Kidney capillary endothelial cell (primary cell): ENCODE measurements around the gene CELF4.

ENCODE experiments used
- DNase-seq: peaks from one replicate; pipeline ENCODE4 v3.0.0-alpha.2; 2018; ENCODE audit warnings: low spot score

Gene CELF4

DNA sequence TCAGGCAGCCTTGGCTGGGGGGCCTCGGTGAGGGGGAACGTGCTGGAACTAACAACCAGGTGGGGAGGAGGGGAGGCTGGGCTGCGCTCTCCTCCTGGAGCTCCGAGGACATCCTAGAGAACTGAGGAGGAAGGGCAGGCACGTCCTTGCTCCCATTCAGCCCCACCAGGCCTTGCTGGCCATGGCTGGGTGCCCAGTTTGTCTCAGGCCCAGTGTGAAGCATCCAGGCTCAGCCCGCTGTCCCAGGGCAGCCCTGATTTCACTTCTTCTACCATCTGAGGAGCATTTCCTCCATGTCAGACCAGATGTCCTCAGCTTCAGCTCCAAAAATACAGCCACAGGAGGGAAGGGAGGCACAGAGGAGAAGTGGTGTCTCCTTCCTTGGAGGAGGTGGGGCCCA, 125.4 kb downstream of the CELF4 start:
- DNase-seq: no peak

DNA sequence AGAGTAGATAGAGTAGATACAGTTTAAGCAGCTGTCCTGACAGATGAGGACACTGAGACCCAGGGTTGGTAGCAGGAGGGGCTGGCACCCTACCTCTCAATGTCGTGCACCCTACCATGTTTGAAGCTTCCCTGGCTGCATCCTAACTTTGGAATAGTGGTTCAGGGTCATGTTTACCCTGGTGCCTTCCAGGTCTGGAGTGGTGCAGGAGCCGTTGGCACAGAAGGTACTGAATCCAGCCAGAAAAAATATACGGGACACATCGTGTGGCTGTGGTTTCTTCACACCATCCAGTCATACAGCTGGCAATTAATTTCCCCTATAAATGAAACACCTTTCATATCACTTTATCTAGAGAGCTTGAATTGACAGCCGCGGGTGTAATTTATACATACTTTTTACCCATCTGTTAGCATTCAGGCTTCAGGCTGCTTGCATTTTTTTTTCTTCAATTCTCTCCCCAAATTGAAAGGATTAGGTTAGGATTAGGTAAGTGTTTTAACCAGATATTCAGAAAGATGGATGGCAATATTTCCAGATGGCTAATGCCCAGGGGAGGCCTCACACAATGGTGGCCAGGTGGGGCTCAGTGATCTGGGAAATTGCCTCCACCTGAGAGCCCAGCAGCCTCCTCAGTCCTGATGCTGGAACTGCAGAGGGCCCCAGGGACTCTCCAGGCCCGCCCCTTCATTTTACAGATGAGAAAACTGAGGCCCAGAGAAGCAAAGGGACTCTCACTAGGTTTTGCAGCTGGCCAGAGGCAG, 127.0 kb downstream of the CELF4 start:
- no peak for DNase-seq

DNA sequence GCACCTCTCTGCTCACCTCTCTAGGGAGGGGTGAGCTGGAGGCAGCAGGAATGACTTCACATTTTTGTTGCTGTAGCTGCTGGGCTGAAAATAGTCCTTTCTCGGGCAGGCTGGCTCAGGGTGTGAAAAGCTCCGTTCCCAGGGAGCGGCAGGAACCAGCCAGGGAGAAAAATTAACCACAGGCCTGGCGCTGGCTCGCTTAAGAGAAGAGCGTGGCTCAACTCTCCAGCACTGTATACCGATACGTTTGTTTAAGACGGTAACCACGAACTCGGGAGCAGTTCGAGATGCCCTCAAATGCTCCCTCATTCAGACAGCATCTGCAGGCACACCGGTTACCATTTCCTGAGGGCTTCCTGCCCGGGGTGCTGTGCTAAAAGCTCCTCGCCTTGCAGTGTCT, 129.6 kb downstream of the CELF4 start:
- no peak for DNase-seq

DNA sequence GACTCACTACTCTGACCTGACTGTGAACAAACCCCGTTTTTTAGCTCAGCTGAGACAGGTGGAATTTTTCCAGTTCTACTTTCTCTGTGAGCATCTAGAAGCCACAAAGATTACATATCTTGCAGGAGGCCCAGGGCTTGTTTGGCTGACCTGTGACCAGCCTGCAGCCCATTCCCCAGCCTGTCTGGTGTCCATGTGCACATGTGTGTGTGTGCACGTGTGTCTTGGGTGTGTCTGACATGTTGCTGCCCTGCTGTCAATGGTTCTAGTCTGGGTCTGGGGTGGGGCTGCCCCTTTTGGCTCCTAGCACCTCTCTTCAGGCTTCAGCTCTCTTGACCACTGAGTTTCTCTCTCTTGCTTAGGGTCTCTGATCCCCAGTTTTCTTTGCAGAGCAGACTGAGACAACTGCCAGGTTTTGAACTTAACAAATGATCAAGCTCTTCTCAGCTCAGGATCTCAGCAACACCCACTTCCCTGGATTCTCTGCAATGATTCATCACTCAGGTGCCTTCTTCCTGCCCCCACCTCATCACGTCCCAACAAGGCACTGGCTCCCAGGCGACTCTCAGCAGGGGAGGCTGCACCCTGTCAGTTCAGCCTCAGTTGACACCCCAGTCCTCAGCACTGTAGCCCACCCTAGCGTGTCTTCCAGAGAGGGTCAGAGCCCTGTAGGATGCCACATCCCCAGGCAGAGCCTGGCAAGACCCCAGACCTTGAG, 130.3 kb downstream of the CELF4 start:
- DNase-seq: no peak

DNA sequence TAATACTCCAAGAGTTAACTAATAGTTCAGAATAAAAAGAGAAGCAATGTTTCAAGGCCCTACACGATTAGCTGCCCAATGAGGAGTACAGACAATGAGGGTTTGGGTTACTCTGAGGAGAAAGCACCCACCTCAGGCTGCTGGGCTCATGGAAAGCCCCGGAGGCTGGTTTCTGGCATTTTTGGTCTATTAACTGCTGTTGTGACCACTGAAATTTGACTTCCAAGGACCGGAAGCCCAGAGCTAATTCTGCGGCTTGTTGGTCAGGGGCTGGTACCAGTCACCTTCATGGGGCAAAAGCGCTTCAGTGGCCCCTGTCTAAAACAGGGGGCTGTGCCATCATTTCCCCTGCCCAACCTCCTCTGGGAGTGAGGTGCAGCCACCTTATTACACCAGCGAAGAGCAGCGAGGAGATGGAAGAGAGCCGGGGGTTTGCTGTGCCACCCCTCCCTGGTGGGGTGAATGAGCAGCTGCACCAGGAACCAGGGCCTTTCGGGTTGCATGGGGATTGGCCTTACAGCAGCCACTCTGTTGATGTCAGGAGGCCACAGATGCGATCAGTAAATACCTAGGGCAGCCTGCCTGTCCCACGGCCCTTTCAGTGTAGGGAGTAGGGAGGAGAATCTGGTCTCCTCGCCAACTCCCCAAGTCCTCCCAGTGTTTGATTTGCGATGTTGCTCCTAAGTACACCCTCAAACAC, 131.3 kb downstream of the CELF4 start:
- no peak for DNase-seq

DNA sequence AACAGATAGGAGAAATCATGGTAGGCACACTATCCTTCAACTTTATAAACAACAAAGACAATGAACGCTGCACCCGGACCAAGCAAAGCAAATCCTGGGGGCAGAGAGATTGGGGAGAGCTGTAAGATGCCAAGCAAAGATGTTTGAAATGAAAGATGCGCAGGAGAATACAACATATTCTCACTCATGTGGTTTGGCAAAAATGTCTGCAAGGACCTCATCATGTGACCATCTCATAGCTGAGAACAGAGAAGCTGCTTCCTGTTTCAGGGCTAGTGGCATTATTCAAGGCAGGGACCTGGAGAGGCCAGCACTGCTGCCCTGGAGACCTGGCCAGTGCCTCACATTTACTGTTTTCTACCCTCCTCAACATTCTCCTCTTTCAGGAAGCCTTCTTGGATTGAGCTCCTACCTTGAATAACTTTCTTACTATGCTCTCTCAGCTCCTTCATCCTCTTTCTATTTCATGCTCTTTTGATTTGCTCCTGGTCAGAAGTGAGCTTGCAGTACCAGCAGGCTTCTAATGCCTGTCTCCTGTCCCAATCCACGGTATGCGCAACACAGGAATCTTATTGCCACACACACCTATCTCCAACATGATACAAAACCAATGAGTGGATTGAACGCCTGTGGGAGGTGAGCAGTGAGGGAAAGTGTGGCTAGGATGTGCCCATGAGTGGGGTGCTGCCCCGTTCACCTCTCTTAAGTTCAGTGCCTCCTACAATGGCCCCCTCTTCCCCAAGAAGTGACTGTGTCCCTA, 133.0 kb downstream of the CELF4 start:
- DNase-seq: no peak

DNA sequence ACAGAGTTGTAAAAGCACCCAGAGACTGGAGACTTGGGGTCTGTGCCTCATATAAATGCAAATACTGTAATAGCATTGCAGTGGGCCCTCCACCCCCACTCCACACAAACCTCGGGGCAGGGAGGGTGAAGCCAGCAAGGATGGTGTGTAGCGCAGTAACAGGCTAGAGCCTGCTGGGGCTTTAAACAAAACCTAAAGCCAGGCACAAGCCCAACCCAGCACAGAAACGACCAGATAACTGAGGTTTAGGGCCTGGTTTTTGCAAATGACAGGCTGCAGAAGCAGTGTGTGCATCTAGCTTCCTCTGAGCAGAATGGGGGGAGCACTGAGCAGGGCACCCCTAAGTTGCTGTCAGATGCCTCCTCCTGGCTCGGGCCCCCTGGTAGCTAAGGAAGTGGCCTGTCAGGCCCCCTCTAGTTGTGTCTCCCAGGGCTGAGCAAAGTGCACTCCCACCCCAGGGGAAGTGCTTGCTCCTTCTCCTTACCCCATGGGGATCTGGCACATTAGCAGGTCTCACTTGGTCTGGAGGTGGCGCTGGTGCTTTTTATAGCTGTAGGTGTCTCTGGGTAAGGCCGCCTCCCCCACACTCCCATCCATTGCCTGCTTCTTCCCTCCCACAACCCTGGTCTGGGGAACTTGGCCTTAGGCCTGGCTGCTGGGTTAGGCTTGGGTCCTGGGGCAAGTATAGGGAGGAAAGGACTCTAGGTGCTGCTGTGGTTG, 135.1 kb downstream of the CELF4 start:
- no peak for DNase-seq

DNA sequence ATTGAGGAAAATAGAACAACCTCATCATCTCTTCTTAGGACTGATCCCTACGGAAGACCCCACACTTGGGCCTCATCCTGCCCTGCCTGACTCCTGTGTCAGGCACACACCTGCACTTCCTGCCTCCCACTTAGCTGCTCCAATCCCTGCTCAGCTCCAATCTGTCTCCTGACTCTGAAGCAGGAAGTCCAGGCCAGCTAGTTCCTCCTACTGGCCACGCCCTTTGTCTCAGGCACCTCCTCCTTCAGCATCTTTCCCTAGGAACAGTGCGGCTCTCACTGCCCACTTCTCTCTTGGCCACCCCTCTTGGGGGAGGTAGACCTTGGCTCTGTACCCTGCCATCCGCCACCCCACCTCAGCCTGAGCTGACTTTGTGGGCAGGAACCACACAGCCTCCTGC, 135.8 kb downstream of the CELF4 start:
- no peak for DNase-seq

DNA sequence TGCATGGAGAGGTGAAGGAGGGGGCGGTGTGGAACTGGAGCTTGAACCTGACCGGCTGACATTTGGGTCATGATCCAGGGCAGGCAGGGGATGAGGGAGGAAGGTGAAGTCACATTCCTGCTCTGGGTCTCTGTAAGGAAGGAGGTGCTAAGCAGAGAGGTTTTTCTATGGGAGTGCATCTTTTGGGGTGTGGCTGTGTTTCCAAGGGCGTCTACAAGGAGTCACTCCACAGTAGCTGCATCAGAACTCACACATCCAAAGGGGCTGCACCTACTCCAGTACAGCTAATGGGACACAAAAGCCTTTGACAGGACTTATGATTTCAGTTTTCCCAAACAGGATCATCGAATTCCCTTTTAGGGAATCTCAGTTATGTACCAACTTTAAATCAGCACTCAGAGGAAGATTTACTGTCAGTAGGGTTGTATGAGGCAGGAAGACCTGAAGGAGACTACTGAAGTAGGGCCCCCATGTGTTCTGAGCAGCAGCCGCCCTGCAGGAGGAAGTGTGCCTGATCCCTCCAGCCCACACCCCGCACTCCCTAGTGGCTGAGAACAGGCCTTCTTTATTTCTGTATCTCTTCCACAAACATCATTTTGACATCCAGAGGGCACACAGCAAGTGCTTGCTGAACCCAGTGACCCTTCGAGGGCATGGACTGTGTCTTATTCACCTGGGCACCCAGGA, 137.2 kb downstream of the CELF4 start:
- DNase-seq: no peak

DNA sequence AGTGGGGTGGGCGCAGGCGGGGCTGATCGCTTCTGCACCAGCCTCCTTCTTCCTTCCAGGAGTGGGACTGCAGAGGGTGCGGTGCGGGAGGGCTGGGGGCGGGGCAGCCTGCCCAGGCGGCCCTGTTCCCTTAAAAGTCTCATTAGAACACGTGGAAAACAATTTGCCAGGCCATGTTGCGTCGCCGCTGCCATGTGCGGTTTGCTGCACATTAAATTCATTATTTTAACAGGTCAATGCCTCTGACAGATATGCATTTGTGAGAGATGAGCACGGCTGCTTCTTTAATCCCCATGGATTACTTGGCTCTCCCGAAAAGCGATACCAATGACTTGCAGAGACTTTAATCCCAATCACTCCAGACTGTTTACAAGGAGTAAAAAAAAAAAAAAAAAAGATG, 139.0 kb downstream of the CELF4 start:
- no peak for DNase-seq

DNA sequence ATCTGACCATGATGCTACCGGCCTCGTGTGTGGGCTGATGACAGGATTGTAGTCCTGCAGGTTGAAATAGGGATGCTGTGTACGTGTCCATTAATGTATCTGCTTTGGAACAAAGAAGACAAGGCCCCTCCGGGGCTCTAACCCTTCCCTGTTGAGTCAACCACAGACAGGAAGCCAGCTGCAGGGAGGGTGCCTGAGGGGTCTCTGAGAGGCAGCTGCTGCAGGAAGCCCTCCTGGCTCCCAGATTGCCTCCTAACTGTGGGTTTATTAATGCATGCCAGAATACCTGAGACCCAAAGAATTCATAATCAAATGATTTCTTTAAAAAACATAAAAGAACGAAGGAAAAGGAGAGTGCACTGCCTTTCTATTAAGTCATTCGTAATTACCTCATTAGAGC, 140.4 kb downstream of the CELF4 start:
- DNase-seq: no peak

DNA sequence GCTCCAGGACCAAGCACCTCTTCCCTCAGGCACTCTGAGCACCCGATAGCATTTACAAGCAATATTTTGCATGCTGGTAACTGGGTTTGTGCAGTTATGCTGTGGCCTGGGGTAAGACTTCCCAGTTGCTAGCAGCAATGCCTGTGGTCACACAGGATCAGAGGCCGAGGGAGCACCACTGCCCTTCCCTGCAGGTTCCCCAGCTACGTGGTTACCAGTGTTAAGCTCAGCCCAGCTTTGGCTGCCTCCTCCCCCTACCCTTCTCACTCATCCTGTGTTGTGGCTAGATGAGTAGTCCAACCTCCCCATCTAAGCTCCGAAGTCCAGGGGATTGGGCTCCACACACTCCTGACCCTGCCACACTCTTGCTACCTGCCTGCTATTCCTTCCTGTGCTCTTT, 141.1 kb downstream of the CELF4 start:
- DNase-seq: no peak

DNA sequence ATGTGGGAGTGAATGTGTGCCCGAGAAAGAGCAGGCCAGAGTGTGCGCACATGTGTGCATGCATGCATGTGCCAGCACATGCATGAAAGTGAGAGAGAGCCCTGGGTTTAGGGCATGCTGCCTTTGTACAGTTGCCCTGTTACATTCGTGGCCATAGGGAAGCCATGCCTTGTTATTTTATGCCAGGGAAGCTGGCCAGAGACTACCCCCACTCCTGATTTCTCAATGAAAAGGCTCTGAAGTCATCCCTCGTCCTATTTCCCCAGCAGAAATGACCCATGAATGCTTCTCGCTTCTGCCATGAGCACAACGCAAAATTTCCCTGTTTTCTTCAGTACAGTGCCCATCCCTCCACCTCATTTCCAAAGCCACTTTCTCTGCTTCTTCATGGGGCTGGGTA, 143.0 kb downstream of the CELF4 start:
- DNase-seq: no peak

DNA sequence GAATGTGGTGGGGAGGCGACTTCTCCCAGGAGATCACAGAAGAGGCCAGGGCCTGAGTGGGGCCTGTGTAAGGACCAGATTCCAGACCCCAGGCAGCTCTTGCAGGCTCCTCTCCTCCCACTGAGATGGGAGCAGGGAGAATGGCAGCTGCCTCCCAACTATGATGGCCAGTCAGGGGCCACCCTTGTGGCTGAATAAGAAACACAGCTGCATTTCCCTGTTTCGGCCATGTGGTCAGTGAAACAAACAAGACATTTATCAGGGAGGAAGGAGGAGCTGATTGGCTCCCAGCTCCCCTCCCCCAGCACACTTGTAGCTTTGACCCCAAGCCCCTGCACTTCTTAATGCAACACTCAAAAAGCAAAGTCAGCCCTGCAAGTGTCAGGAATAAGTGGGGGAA, 143.5 kb downstream of the CELF4 start:
- DNase-seq: no peak

DNA sequence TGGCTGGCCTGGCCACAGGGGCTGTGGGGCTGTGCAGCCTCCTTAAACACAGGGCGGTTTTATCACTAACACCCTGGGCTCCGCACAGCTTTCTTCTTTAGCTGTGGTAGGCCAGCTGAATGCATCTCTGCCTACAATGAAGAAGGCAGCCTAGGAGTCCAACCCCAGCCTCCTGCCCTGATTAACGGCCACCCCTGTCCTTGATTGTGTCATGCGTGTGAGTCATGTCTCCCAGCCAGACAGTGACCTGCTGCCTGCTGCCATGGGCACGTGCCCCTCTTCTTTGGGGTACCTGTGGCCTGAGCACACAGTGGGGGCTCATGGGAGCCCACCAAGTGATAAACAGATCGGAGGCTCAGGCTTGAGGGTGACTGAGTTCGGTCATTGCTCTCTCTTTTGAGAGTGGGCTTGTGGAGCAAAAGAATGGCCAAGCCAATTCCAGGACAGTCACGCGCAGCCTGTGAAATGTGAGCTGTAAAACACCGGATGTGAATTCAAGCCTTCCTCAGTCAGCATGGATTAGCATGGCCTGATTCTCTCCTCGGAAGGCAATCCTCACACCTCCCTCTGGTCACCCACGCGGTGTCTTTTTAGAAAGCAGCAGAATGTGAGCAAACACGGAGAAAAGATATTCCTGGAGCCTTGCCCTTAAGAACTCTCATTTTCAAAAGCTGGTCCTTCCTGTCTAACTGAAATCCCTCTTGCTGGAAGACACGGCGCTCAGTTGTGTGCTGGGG, 144.1 kb downstream of the CELF4 start:
- no peak for DNase-seq

DNA sequence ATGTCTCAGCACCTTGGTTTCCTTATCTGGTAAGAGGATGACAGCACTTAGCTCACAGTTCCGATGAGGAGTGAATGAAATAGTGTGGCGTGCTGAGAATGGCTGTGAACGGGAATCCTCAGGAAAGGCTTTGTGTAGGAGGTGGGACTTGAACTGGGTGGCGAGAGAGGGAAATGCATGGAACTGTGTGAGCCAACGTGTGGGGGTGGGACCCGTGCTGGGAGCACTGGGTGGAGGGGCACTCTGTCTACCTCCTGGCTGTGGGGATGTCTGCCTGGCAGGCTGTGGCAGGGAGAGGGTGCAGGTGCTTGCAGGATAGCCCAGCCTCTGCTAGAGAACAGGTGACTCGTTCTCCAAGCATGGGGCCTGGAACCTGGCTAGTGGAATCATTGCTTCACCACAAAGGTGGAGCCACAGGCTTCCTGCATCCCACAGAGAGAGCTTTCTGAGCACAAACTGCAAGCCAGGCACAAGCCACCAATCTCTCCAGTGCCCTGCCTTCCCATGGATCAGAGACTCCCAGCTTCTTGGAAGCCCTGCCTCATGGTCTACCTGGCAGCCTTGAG, 145.2 kb downstream of the CELF4 start:
- DNase-seq: no peak

DNA sequence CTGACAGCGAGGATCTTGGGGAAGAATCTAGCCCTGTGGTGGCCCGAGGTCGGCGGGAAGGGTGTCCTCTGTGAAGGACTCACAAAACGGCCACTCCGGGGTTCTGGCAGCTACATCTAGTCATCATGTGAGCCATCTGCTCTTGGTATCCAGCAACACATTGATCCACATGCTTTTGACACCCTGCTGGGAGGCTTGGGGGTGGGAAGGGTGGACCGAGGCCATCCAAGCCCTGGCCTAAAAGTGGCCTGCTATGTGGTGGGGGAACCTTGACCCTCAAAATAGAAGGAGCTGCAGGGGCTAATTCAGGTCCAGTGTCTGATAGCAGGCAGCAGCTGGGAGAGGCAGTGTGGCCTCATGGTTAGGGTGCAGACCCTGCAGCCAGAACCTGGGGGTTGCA, 145.7 kb downstream of the CELF4 start:
- no peak for DNase-seq

DNA sequence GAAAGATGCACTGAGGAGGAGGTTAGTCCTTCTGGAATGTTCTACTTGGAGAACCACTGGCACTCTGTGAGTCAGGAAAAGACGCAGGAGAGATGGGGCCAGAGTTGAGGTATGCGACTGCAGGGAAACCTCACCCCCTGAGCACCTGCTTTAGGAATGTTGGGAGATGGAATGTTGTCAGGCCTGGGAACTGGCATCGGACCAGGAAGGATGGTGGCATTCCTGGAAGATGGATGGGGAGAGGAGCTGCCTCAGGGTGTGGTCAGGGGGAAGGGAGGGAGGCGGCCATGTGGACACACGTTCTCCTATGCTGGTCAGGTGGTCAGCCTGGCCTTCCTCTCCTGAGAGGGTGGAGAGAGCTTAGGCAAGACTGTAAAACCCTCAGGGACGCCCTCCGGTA, 146.3 kb downstream of the CELF4 start:
- no peak for DNase-seq

DNA sequence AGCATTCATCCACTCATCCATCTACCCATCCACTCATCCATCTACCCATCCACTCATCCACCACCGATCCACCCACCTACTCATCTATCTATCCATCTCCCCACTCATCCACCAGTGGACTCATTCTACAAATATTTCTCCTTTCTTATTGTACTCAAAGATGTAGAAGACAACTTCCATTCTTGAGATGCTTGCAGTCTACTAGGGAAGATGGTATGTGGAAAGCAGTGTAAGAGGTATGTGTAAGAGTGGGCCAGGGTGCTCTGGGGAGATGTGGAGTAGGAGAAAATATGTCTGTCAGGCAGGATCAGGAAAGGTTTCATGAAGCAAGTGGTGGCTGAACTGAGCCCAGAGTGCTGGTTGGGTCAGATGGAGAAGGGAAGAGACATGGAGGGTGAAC, 150.8 kb downstream of the CELF4 start:
- DNase-seq: no peak

DNA sequence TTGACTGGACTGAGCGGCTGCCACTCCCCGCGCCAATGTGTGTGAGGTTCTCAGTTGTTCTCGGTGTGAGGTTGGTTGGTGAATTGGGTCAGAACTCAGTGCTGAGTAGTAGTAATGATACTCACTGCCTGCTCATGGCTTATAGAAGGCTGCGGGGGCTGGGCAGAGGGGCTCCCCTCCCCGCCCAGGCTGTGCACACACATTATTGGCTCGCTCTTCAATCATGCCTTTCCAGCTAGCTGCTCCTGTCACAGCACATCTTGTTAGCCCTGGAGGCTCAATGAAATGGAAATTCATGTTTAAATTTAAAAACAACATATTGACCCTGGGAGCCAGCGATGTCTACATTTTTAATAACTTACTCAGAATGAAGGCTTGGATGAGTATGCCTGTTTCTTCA, 152.8 kb downstream of the CELF4 start:
- DNase-seq: no peak
